Measurements from ENCODE around the gene MB.

The MB gene

DNA sequence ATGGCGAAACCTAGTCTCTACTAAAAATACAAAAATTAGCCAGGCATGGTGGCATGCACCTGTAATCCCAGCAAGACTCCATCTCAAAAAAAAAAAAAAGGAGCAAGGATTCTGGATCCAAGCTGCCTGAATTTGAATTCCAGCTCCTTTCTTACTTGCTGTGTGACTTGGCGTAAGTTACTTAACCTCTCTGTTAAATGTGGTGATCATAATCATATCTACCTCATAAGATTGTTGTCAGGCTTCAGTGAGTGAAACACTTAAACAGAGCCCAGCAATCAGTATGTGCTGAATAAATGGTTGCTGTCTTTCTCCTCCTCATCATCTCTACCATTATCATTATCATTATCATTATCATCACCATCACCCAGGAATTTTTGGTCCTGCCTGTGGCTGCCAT is 2.7 kb downstream of the MB start:
- FAIRE-seq, result no peak

DNA sequence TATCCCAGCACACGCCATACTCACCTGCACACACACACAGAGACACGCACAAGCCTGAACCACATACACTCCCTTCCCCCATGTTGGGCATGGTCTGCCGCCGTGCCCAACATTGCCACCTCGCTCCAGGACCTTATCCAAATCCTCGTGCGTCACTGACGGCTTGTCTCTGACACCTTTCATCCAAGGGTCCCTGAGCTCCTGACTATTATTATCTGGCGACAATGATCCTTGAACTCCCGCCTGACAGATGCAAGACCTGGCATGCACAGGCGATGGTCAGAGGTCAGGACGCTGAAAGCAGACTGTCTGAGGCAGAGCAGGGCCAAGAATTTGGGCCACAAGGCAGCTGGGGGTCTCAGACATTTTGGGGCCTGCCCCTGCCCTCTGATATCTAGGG is 4.2 kb downstream of the MB start:
- no peak for FAIRE-seq

DNA sequence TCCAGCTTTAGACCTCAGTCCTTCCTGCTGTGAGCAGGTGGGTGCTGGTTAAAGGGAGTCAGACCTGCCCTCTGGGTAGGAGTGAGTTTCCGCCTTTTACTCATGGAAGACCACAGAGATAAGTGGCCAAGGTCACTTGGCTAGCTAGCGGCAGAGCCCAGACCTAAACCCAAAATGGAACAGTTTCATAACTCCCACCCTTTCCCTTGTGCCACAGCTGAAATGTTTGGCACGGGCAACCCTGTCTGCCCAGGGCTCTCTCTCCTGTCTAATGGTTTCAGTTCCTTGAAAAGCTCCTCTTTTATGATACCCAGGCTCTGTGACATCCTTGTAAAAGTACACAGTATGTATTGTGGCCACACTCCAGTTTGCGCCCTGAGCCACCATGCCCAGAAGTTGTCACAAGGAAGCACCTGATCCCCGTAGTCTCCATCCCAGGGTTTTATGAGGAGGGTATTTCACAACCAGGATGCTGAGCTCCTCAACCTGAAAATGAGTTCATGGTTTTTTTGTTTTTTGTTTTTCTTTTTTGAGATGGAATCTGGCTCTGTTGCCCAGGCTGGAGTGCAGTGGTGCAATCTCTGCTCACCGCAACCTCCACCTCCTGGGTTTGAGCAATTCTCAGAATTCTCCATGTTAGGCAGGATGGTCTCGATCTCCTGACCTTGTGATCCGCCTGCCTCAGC is 5.1 kb downstream of the MB start:
- no peak for FAIRE-seq

DNA sequence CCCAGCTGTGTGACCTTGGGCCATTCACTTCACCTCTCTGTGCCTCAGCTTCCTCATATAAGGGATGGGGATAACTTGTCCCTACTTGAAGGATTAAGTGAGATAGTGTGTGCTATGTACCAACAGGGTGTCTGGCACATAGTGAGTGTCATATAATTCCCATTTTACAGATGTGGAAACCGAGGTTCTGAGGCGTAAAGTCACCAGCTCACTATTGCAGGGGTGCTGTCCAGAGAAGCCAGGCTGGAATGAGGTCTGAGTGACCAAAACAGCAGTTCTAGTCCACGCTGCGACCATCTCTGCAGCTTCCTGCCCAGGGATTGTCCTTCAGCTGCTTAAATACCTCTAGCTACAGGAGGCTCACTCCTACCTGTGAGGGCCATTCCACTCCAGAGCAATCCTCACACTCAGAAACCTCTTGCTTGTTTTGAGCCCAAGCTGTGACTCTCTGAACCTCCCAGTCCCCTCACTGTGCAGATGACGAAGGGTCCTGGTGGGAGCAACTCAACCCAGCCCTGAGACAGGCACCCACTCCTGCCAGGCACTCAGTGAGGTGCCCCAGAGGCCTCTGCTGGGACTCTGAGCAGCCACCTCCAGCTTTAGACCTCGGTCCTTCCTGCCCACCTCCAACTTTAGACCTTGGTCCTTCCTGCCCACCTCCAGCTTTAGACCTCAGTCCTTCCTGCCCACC is 5.8 kb downstream of the MB start:
- FAIRE-seq, result no peak

DNA sequence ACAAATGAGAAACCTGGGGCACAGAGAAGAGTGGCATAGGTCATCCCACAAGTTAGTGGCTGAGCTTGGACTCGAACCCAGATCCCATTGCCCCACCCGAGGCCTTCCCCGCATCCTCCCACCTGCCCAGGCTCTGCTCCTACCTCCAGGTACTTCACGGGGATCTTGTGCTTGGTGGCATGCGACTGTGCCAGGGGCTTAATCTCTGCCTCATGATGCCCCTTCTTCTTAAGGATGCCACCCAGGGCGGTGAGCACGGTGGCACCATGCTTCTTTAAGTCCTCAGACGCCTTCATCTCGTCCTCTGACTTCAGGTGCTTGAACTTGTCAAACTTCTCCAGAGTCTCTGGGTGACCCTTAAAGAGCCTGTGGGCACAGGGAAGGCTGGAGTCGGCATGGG is 6.4 kb downstream of the MB start:
- no peak for FAIRE-seq

DNA sequence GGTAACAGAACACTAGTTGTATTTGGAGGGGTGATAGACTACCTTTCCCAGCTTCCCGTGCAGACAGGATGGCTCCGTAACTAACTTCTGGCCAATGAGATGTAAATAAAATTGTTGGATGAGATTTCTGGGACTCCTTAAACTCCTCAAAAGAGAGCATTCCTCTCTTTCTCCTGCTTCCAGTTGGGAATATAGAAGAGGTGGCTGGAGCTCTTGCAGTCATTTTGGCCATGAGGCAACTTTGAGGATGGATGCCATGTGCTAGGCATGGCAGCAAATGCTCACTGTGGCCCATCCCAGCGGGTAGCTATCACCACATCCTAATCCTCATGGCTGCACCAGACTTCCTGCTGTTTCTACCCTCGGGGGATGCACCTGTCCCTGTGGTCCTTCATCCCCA is 7.4 kb downstream of the MB start:
- no peak for FAIRE-seq

DNA sequence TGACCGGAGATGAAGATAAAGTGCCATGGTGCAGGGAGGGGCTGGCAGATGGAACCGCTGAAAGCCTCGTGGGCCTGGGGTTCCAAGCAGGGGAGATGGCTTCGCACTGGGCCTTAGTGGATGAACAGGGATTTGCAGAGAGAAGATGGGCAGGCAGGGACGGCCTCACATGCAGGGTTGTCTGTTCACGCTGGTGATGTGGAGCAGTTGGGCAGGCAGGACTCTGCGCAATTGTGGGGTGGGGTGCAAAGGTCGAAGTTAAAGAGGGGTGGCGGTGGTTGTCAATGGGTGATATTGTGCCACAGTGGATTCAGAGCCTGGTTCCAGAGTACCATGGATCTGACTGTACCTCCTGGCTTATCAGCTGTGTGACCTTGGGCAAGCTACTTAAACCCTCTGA is 7.9 kb downstream of the MB start:
- FAIRE-seq, result no peak

DNA sequence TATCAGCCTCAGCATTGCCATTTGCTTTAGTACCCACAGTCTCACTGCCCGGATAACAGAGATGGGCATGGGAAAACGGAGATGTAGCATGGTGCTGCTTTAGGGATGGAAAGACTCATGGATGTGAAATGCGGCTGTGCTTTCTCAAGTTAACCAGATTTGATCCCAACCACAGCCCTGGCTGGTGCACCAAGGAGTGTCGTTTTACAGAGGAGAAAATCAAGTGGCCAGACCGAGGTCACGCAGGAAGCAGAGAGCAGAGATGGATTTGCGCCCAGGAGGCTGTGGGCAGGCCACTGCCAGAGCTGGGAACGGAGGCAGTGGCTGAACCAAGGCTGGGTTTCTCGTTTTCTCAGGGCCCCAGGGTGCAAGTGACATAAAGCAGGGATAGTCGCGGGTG is 9.0 kb downstream of the MB start:
- FAIRE-seq, result no peak

DNA sequence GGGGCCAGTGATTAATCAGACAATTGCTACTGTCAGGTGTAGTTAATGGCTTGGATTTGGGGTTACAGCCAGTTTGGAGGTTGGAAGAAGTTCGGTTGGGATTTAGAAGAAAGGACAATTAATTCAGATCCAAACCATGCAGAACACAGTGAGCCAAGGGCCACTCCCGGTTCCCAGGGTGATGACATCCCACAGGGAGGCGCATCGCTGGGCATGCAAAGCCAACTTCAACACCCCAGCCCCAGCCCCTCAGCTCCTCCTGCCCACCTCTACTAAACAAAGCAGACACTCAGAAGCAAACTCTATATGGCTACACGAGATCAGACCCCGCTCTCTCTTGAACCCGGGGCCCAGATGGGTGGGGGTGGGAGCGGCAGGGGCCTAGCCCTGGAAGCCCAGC is 10.2 kb downstream of the MB start:
- no peak for FAIRE-seq

DNA sequence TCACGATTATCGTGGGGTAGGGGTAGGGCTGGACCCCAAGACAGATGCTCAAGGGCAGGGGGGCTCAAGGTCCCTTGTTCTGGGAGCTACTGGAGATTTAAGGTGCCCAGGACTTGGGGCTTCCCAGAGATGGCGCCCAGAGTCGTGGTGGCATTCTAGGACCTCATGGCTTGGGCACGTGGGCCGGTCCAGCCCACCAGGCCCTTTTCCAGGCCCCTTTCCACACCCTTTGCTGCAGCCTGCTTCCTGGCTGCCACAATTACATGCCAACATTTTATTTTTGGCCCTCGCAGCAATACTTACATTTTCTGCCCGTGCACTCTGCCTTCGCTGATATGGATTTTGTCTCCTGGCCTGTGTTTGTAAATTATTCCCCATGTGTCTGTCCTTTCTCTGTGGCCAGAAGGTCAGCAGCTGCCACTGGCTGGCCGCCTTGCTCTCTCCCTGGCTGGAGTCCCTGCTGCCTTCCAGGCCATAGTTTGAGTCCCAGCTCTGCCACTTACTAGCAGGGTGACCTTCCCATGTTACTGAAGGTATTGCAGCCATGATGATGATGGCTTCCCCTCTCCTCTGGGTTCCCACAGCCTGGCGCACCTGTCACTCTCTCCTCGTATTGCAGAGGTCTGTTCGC is 11.2 kb downstream of the MB start:
- no peak for FAIRE-seq

DNA sequence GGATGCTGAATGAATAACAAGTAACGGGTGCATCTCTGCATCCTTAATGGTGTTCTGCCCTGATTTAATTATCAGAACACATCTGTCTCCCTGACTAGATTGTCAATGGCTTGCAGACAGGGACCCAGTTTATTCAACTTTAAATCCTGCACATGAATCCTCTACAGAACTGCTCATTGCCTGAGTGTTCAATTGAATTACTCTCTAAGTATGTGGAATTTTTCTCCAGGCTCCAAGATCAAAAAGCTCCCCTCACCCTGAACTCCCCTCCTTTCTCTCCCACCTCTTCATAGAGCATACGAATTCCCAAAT is 11.8 kb downstream of the MB start:
- FAIRE-seq, result no peak

DNA sequence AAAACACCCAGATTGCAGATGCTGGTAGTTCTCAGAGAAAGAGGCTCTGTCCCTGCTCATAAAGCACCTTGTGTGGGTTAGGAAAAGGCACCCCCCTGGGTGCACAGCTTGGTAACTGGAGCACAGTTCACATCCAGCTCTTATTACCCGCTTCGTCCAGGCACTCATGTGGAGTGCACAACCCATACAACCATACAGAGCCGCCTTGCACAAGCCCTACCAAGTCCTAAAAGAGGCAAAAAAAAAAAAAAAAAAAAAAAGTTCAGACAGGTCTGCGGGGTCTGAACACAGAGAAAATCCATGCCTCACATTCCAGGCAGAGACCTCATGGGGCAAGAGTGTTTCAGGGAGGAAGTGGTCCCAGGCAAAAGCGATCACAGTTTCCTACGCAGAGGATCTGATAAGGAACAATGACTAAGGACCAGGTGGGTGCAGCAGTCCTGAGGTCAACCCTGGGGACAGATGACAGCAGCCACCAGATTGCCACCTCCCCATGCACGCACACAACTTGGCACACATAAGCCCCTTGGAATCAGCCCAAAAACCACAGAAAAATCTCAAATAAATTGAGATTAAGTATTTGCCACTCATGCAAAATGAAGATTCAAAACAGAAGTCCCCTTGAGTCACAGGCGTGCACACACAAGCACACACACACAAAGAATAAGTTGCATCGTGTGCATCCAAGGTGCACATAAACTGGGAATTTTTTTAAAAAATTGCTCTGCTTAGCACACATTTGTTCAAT is 12.3 kb downstream of the MB start:
- FAIRE-seq, result no peak

DNA sequence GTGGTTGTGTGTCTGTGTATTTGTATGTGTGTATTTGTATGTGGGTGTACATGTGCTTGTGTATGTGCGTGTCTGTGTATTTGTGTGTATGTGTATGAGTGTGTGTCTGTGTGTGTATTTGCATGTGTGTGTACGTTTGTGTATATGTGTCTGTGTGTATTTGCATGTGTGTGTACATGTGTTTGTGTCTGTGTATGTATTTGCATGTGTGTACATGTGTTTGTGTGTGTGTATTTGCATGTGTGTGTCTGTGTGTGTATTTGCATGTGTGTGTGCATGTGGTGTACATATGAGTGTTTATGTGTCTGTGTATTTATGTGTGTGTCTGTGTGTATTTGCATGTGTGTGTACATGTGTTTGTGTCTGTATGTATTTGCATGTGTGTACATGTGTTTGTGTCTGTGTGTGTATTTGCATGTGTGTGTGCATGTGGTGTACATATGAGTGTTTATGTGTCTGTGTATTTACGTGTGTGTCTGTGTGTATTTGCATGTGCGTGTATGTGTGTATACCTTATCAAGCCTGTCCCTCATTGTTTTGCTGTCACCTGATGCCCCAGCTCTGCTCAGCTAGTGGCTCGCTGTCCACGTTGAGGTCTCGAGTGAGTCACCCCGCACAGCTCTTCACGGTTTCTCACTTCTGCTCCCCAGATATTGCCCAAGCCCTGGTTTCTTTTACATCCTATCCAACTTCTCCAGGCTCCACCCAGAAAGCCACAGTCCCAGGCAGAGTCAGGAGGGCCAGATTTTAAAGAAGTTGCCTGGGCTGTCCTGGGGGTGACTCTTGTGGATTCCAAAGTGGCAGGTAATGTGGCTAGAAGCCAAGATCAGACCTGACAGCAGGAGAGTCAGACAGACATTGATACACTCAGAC is 15.2 kb downstream of the MB start:
- no peak for FAIRE-seq

DNA sequence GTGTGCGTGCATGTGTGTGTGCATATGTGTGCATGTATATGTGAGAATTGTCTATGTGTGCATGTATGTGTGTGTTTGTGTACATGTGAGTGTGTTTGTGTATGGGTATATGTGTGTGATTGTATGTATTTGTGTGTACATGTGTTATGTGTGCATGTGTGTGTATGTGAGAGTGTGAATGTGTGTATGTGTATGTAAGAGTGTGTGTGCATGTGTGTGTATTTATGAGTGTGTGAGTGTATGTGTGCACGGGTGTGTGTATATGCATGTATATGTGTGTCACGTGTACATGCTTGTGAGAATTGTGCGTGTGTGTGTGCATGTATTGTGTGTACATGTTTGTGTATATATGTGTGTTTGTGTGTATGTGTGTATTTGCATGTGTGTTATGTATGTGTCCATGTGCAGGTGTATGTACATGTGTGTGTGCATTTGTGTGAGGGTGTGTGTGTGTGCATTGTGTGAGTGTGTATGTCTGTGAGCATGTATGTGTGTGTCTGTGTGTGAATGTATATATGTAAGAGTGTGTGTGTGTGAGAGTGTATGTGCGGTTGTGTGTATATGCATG is 16.0 kb downstream of the MB start:
- no peak for FAIRE-seq

DNA sequence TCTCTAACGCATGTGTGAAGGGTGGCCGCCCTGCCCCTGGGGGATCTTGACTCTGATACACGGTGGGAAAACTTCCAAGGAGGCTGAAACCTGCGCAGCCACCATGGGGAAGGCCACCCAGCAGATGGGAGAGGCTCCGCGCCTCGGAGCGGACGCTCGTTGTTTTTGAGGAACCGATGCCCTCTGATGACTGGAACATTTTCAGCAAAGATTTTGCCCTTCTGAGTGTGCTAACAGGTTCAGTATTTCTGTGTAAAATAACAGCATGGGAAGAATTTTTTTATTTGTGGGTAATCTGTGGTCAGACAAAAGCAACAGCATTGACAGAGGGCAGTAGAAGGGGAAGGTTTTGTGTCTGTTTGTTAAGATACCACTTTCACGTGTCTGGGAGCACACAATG is 16.7 kb downstream of the MB start:
- FAIRE-seq, result no peak

DNA sequence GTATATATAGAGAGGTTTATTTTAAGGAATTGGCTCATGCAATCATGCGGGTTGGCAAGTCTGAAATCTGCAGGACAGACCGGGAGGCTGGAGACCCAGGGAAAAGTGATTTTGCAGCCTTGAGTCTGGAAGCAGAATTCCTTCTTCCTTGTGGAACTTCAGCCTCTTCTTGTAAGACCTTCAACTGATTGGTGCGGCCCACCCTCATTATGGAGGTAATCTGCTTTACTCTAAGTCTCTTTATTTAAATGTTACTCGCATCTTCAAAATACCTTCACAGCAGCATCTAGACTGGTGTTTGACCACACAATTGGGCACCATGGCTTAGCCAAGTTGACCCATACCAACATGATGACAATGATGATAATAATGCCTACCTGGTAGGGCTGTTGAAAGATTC is 17.8 kb downstream of the MB start:
- FAIRE-seq, result no peak

DNA sequence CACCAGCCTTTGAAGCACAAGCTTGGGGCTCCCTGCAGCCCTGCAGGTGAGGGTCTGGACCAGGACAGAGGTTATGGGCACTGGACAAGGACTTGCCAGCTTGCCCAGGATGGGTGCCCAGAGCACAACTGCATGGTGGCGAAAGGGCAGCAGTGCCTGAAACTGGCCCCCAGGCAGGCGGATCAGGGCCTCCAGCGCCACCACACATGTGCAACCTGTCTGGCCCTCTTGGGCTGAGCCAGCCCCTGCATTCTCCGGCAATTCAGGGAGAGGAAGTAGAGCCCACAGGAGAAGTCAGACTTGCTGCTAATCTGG is 18.8 kb downstream of the MB start:
- no peak for FAIRE-seq

DNA sequence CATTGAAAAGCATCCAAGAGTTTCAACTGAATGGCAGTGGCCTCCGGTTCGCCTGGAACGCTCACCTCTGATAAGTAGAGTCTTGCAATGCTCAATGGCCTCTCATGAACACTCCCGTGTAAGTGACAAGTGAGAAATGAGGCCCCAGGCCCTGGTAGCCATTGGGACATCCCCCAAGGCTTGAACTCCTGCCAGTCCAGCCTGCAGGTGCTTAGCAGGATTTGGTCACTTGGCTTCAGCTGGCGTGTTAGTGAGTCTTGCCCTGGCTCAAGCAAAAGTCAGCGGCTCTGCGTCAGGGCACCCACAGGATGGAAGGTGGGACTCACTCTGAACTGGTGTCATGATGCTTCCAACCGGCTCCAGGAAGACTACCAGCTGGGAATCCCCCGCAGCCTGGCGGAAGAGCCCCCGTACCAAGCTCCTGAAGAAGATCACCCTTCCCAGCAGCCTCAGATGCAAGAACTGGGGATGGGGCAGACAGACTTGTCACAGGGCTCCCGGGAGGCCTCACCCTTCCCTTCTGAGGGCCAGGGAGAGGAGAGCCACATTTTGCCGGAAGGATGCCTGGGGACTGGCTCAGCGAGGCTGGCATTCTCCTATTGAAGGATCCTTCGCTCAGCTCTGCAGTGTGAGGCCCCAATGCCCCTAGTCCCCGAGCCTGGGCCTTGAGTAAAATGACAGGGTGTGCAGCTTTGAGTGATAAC is 19.3 kb downstream of the MB start:
- no peak for FAIRE-seq

DNA sequence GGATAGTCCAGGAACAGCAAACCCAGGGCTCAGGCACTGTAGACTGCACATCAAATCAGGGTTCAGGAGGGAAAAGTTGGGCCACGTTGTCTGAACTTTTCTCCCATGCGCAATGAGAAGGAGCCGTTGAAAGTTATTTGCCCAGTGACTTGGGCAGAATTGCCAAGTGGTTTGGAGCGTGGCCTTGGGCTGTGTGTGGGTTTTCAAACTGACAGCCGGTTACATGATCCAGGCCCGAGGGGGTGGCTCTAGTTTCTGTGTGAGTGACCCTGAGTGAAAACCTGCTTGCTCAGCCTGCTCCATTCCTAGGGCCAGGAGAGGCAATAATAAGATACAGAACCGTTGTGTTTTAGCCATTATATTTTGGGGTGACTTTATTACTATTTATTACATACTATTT is 20.3 kb downstream of the MB start:
- no peak for FAIRE-seq

DNA sequence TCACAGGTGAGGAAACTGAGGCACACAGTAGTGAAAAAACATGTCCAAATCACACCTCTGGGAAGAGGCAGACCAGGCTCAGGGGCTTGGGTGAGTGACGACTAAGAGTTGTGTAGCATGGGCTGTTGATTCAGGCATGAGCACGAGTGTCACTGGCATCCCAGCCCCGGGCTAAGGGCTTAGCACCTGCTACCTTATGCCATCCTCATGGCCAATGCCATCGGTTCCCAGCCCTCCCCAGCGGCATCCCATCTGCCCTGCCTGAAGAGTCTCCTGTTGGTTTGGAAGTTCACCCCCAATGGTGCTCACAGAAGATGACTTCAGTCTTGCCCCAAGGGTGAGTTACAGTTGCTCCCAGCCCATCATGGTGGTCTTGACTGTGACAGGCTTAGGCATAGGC is 22.4 kb downstream of the MB start:
- FAIRE-seq, result no peak

DNA sequence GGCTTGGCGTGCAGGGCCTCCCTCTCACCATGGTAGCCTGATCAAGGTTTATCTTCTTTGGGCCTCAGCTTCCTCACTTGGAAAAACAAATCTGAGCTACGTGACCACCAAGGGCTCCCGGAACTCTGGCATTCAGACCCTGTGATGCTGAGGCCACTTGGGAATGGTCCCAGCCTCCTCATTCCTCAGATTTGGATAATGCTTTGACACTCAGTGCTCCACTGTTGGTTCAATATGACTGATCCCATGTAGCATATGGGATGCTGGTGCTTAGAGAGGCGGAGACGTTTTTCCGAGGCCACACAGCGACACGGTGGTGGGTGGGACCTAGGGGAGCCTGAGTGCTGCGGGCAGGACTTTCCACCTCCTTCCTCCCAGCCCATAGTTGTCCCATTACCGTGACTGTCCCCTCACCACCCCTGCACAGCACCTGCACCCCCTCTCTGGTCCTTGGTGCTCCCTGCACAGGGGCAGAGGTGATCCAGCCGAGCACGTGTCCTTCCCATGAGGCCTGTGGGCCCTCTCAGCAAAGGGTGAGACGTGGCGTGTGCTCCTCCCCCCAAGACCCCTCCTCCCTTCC is 23.1 kb downstream of the MB start:
- no peak for FAIRE-seq

Measured in TTC549 (cell line).